HepG2 (cell line): ENCODE measurements around the gene HCRTR1. TPM values are rescaled to one million over a fixed set of nuclear protein-coding genes. Genes with fewer than 3 reads are reported as not detected.
A peak's percentile ranks its signal among the peaks of the same experiment; 100 is the strongest.

ENCODE experiments used
- ATAC-seq: fragments of 200-7000 bp; cut with Tn5 transposase; 3 replicates; pipeline ENCODE4 v1.9.1; 2020; ENCODE audit warnings: mild to moderate bottlenecking, moderate library complexity
- BruUV-seq: library from RNA; stranded (reverse); fragments of 400-500 nt; replicated peaks from 2 replicates; lab custom pipeline; 2021; lab: Mats Ljungman, UMichigan
- CTCF ChIA-PET: fragments of 300-600 bp; formaldehyde crosslinking; extraction: SDS; loops from one replicate; lab custom pipeline; 2021; ENCODE audit warnings: low total read pairs, inconsistent platforms, low intra/inter-chr PET ratio; lab: Yijun Ruan, JAX
- POLR2A ChIA-PET: fragments of 350-600 bp; sonication (Branson Sonifier 250); formaldehyde crosslinking; loops from one replicate; lab custom pipeline; 2020; ENCODE audit warnings: antibody characterized with exemption, inconsistent platforms; lab: Yijun Ruan, JAX
- DNase-seq: peaks from one replicate; pipeline ENCODE4 v3.0.0-alpha.2; 2015; ENCODE audit warnings: low spot score
- FAIRE-seq: peaks from 3 replicates; lab custom pipeline; 2011; peaks lifted over from hg19 to GRCh38; lab: Jason Lieb, UNC
- H2AFZ ChIP-seq: one replicate; pipeline ENCODE4 v1.6.1; 2011; ENCODE audit warnings: low read length, inconsistent platforms
- H3K27ac ChIP-seq: fragments of 300-600 bp; 3 replicates; pipeline ENCODE4 v1.8.0; 2011; ENCODE audit warnings: mixed run types, mild to moderate bottlenecking, mixed read lengths, low read length, inconsistent platforms; ENCODE audit not compliant: insufficient read depth; ENCODE audit errors: extremely low read length
- H3K27me3 ChIP-seq, 2 experiments: fragments of 200-600 bp in 1 of 2; 2 replicates in 1 of 2; 3 replicates in 1 of 2; pipeline versions ENCODE4 v1.6.0 to v1.8.0; 2011; ENCODE audit warnings: low read length in 2 of 2, mild to moderate bottlenecking in 2 of 2, moderate library complexity in 2 of 2, inconsistent platforms in 1 of 2; ENCODE audit not compliant: insufficient read depth in 2 of 2, control insufficient read depth in 1 of 2
- H3K36me3 ChIP-seq, 2 experiments: fragments of 200-600 bp in 1 of 2; replicated peaks in 1 of 2; 2 replicates in 1 of 2; 3 replicates in 1 of 2; pipeline versions ENCODE4 v1.5.1 to v1.8.0; 2011; ENCODE audit warnings: low read length in 2 of 2, inconsistent platforms in 1 of 2; ENCODE audit not compliant: insufficient read depth in 2 of 2, control insufficient read depth in 1 of 2
- H3K4me1 ChIP-seq: 2 replicates; pipeline ENCODE4 v1.5.1; 2012; ENCODE audit warnings: low read length, inconsistent platforms; ENCODE audit not compliant: insufficient read depth
- H3K4me2 ChIP-seq: 2 replicates; pipeline ENCODE4 v1.6.0; 2011; ENCODE audit warnings: low read depth, low read length, inconsistent platforms
- H3K4me3 ChIP-seq, 3 experiments: fragments of 200-600 bp in 1 of 3; sonication (generic), shearing (Covaris generic) in 1 of 3; replicated peaks in 1 of 3; 2 replicates each; pipeline ENCODE4 v1.5.1; 2011 to 2016; ENCODE audit warnings: low read length in 3 of 3, inconsistent platforms in 2 of 3, low read depth in 2 of 3, mild to moderate bottlenecking in 2 of 3, control low read depth in 1 of 3, mixed read lengths in 1 of 3; ENCODE audit not compliant: insufficient read depth in 1 of 3
- H3K79me2 ChIP-seq: one replicate; pipeline ENCODE4 v1.6.1; 2011; ENCODE audit warnings: low read length, inconsistent platforms; ENCODE audit not compliant: insufficient read depth
- H3K9ac ChIP-seq: 2 replicates; pipeline ENCODE4 v1.6.0; 2011; ENCODE audit warnings: mild to moderate bottlenecking, low read depth, low read length, inconsistent platforms; ENCODE audit not compliant: insufficient read depth
- H3K9me3 ChIP-seq: 2 replicates; pipeline ENCODE4 v1.5.1; 2012; ENCODE audit warnings: mild to moderate bottlenecking, low read length
- H4K20me1 ChIP-seq: 2 replicates; pipeline ENCODE4 v1.6.0; 2011; ENCODE audit warnings: inconsistent platforms, mild to moderate bottlenecking, low read length, moderate library complexity; ENCODE audit not compliant: insufficient read depth
- AKNA ChIP-seq: sonication (generic); formaldehyde crosslinking; IDR thresholded peaks from 2 replicates; pipeline ENCODE4 v1.4.0; 2020; ENCODE audit warnings: missing genetic modification reagents, borderline replicate concordance
- EED ChIP-seq: sonication (generic); formaldehyde crosslinking; IDR thresholded peaks from 2 replicates; pipeline ENCODE4 v1.5.0; 2020; ENCODE audit warnings: mild to moderate bottlenecking, missing genetic modification reagents
- FIP1L1 ChIP-seq: fragments of 200-400 bp; formaldehyde crosslinking; IDR thresholded peaks from 2 replicates; pipeline ENCODE4 v1.6.1; 2018; ENCODE audit warnings: low read depth, mild to moderate bottlenecking, low read length, moderate library complexity, borderline replicate concordance; ENCODE audit not compliant: insufficient read depth
- FOXO1 ChIP-seq: sonication (generic); formaldehyde crosslinking; IDR thresholded peaks from 2 replicates; pipeline ENCODE4 v1.4.0; 2020; ENCODE audit warnings: missing genetic modification reagents
- GFI1 ChIP-seq: sonication (generic); formaldehyde crosslinking; IDR thresholded peaks from 2 replicates; pipeline ENCODE4 v1.5.0; 2020; ENCODE audit warnings: missing genetic modification reagents, mild to moderate bottlenecking, borderline replicate concordance
- MIER2 ChIP-seq: IDR thresholded peaks from 2 replicates; pipeline ENCODE4 v1.6.1; 2016; ENCODE audit warnings: missing biosample characterization, missing genetic modification reagents
- PTBP1 ChIP-seq: fragments of 200-400 bp; formaldehyde crosslinking; IDR thresholded peaks from 2 replicates; pipeline ENCODE4 v1.6.1; 2018; ENCODE audit warnings: low read length, low read depth; ENCODE audit not compliant: poor library complexity, severe bottlenecking
- SAP130 ChIP-seq: IDR thresholded peaks from 2 replicates; pipeline ENCODE4 v1.6.1; 2016; ENCODE audit warnings: low read depth
- U2AF2 ChIP-seq: fragments of 200-400 bp; formaldehyde crosslinking; IDR thresholded peaks from 2 replicates; pipeline ENCODE4 v1.6.1; 2017; ENCODE audit warnings: low read depth, mild to moderate bottlenecking, low read length
- YEATS2 ChIP-seq: sonication (generic); formaldehyde crosslinking; IDR thresholded peaks from 2 replicates; pipeline ENCODE4 v1.4.0; 2020; ENCODE audit warnings: missing genetic modification reagents, borderline replicate concordance
- ZNF598 ChIP-seq: sonication (generic); formaldehyde crosslinking; IDR thresholded peaks from 2 replicates; pipeline ENCODE4 v1.5.1; 2020; ENCODE audit warnings: mild to moderate bottlenecking, missing genetic modification reagents, borderline replicate concordance
- WGBS: methylation state at CpG from one replicate; pipeline ENCODE4 v1.1.6; 2017; ENCODE audit warnings: low lambda C conversion rate; 5-methylcytosine and 5-hydroxymethylcytosine counted together
- in situ Hi-C: cut with HindIII; loops from 2 replicates; pipeline ENCODE4 v1.10.0; 2017; ENCODE audit warnings: low pct_unique_long_range_greater_than_20kb; ENCODE audit not compliant: extremely low pct_ligation_motif_present
- intact Hi-C: fragments of 100-400 bp; cut with micrococcal nuclease; formaldehyde crosslinking; loops from one replicate; pipeline ENCODE4 v1.10.0; 2022; ENCODE audit not compliant: unreplicated experiment
- polyA plus RNA-seq, 8 experiments: library from polyadenylated mRNA; depleted of rRNA in 3 of 8; stranded (reverse) in 7 of 8; unstranded in 1 of 8; fragments of >200 nt; fragmentation: Illumina TruSeq in 4 of 8; extraction: Trizol in 4 of 8; gene quantifications; 2 replicates each; pipeline versions ENCODE4 v1.2.1 to v1.2.3, GENCODE V29; 2011 to 2016; ENCODE audit warnings: low read depth in 4 of 8, missing spikeins in 1 of 8, mixed read lengths in 1 of 8; ENCODE audit not compliant: insufficient read depth in 1 of 8
- total RNA-seq, 5 experiments: library from RNA; depleted of rRNA; stranded (reverse); fragments of >200 nt; fragmentation: Illumina TruSeq; extraction: Trizol; gene quantifications; 2 replicates each; pipeline ENCODE4 v1.2.3, GENCODE V29; 2016; ENCODE audit warnings: low read depth in 1 of 5
- TF ChIP-seq, protein P1 (sequence below): IDR thresholded peaks from 2 replicates; pipeline ENCODE4 v1.6.1; 2016; ENCODE audit warnings: missing compliant biosample characterization, missing genetic modification reagents, borderline replicate concordance
- TF ChIP-seq, protein P2 (sequence below): sonication (generic); formaldehyde crosslinking; IDR thresholded peaks from 2 replicates; pipeline ENCODE4 v1.4.0; 2020; ENCODE audit warnings: mild to moderate bottlenecking, missing genetic modification reagents
- TF ChIP-seq, protein P3 (sequence below): sonication (generic); formaldehyde crosslinking; IDR thresholded peaks from 2 replicates; pipeline ENCODE4 v1.4.0; 2020; ENCODE audit warnings: mild to moderate bottlenecking, missing genetic modification reagents

Gene HCRTR1
- total and polyA plus RNA-seq, 2 of the 13 experiments (the other 11 are each of a cell fraction or from before 2014, with no cell fraction given): not detected

DNA sequence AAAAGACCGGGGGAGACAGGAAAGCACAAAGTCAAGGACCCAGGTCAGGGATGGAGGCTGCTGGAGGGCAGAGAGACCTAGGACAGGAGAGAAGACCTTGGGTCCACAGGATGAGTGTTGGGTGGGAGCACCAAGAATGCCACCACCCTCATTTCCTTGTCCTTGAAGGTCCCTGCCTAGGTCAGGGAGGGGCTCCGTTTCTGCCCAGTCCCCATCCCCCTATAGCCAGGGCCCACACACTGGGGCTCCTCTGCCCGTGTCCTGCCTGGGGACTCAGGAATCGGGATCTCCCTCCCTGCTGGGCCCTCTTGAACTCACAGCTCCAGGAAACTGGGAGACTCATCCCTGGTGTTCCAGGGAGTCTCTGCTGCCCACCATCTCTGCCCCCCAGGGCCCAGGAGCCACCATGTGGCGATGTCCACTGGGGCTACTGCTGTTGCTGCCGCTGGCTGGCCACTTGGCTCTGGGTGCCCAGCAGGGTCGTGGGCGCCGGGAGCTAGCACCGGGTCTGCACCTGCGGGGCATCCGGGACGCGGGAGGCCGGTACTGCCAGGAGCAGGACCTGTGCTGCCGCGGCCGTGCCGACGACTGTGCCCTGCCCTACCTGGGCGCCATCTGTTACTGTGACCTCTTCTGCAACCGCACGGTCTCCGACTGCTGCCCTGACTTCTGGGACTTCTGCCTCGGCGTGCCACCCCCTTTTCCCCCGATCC lies 40.6 kb upstream of the HCRTR1 start:
- 2% methylated on average over 2 of the region's 27 CpGs for WGBS
- CTCF ChIA-PET: no interaction called here
- H3K4me1 ChIP-seq: peaks cover 88% of the 10 kb centered on the region
- intact Hi-C loops (no loop called here), in situ Hi-C loops (no loop called here)
- ATAC-seq: peak; percentile 7
- H3K27me3 ChIP-seq: no peaks in the 10 kb centered on the region; a peak in 1 of 5 replicates
- no peak overlapping the region for H2AFZ ChIP-seq
- peak overlapping the region; percentile 72 for H3K9ac ChIP-seq
- H3K79me2 ChIP-seq: peaks cover 21% of the 10 kb centered on the region
- peak overlapping the region; percentile 94 for H3K27ac ChIP-seq
- H3K4me2 ChIP-seq: peak overlapping the region; percentile 96
- POLR2A ChIA-PET: interaction anchor here (1.1 kb wide), 1 partner anchor 11 kb away, joined by 6 read pairs; no protein-coding TSS in a partner anchor
- FAIRE-seq: no peak
- peak overlapping the region; percentile 69 to 84 (median 79) for H3K4me3 ChIP-seq
- H4K20me1 ChIP-seq: 0 out of 2 replicates have a peak, but pooled peaks cover 2% of the 10 kb centered on the region
- DNase-seq: no peak
- BruUV-seq: TSS peak; percentile 65
- no peaks in the 10 kb centered on the region for H3K9me3 ChIP-seq
- H3K36me3 ChIP-seq: peaks cover 0 to 3% of the 10 kb centered on the region in 2 experiments; a peak in 2 of 5 replicates
- peak; percentile 32 for TF ChIP-seq PTBP1
- TF ChIP-seq ZNF598 (CRISPR knock-in tag): 0 out of 2 replicates have a peak, but pooled peaks have one; percentile 7
- no peak for TF ChIP-seq FOXO1 (CRISPR knock-in tag)
- TF ChIP-seq, protein P1, sequence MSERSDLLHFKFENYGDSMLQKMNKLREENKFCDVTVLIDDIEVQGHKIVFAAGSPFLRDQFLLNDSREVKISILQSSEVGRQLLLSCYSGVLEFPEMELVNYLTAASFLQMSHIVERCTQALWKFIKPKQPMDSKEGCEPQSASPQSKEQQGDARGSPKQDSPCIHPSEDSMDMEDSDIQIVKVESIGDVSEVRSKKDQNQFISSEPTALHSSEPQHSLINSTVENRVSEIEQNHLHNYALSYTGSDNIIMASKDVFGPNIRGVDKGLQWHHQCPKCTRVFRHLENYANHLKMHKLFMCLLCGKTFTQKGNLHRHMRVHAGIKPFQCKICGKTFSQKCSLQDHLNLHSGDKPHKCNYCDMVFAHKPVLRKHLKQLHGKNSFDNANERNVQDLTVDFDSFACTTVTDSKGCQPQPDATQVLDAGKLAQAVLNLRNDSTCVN (CRISPR knock-in tag): no peak
- TF ChIP-seq MIER2: no peak
- no peak for TF ChIP-seq SAP130
- 0 out of 2 replicates have a peak, but pooled peaks have one; percentile 13 for TF ChIP-seq GFI1 (CRISPR knock-in tag)
- no peak for TF ChIP-seq FIP1L1
- TF ChIP-seq, protein P2, sequence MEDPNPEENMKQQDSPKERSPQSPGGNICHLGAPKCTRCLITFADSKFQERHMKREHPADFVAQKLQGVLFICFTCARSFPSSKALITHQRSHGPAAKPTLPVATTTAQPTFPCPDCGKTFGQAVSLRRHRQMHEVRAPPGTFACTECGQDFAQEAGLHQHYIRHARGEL (CRISPR knock-in tag): peak; percentile 44; the same call in 1 of the 2 replicates
- peak; percentile 64; the same call in 1 of the 2 replicates for TF ChIP-seq EED (CRISPR knock-in tag)
- TF ChIP-seq YEATS2 (CRISPR knock-in tag): no peak
- TF ChIP-seq AKNA (CRISPR knock-in tag): no peak
- no peak for TF ChIP-seq U2AF2
- TF ChIP-seq, protein P3, sequence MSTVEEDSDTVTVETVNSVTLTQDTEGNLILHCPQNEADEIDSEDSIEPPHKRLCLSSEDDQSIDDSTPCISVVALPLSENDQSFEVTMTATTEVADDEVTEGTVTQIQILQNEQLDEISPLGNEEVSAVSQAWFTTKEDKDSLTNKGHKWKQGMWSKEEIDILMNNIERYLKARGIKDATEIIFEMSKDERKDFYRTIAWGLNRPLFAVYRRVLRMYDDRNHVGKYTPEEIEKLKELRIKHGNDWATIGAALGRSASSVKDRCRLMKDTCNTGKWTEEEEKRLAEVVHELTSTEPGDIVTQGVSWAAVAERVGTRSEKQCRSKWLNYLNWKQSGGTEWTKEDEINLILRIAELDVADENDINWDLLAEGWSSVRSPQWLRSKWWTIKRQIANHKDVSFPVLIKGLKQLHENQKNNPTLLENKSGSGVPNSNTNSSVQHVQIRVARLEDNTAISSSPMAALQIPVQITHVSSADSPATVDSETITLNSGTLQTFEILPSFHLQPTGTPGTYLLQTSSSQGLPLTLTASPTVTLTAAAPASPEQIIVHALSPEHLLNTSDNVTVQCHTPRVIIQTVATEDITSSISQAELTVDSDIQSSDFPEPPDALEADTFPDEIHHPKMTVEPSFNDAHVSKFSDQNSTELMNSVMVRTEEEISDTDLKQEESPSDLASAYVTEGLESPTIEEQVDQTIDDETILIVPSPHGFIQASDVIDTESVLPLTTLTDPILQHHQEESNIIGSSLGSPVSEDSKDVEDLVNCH (CRISPR knock-in tag): no peak
